ENCODE data around the gene GABRG3.

The GABRG3 gene

DNA sequence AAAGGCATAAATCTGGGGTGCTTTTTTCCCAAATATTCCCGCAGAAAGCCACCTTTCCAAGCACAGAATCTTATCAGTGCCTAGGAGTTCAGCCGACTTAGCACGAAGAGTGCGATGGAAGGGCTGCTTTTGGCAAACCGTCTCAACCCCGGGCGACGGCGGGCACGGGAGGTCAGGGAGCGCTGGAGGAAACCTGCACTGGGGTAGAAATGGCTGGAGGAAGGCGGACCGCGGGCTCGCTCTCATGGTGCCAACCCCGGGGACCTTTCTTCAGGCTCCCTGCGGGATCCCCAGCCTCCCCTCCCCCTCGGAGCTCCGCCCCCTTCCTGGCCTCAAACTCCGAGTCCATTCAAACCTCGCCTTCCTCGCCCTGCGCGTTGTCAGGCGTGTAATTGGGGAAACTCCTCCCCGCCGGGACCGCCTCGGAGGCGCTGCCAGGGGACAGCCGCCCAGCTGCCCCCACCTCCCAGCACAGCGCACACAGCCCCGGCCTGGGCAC lies at the start of gene GABRG3:
GABRG3 (plus strand) TSS at position 470 of the 499 bp plus-strand sequence.
- H3K36me3 Mint-ChIP-seq (ENCODE audit: low read depth) = no peaks in the 10 kb centered on the region
- H3K4me3 Mint-ChIP-seq = no peak within 1 kb of the TSS
- no peak within 1 kb of the TSS for H3K27ac Mint-ChIP-seq
- H3K9me3 Mint-ChIP-seq = no peaks in the 10 kb centered on the region
- intact Hi-C loops (cut with micrococcal nuclease) = no loop called here
- no peaks in the 10 kb centered on the region for H3K4me1 Mint-ChIP-seq (ENCODE audit: low read depth)
- peaks cover 37% of the 10 kb centered on the region for H3K27me3 Mint-ChIP-seq

- H3K36me3 Mint-ChIP-seq (ENCODE audit: low read depth) = no peaks in the 10 kb centered on the region
- intact Hi-C loops (cut with micrococcal nuclease) = no loop called here
- H3K4me3 Mint-ChIP-seq = no peak overlapping the region
- no peak overlapping the region for H3K27ac Mint-ChIP-seq
- no peaks in the 10 kb centered on the region for H3K4me1 Mint-ChIP-seq (ENCODE audit: low read depth)
- no peaks in the 10 kb centered on the region for H3K9me3 Mint-ChIP-seq
- H3K27me3 Mint-ChIP-seq = no peaks in the 10 kb centered on the region
These were observed 49.5 kb upstream of the GABRG3 start for GRCh38 chr15:26921433-26921832.

DNA sequence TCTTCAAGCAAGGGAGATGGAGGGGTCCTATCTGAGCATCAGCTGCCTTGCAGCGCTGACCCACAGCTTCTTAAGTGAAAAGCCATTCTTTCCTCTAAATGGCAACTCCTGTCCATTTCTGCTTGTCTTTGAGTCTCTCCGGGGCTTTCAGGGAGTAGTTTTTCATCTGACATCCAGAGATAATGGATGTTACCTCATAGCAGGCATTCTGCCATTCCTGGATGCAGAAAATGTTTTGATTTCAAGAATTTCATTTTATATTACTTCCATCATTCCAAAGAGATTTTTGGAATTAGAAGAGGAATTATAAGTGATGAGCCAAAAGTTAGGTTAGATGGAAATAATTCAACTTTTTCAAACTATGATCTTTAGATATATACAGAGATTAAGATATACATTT lies 44.9 kb upstream of the GABRG3 start:
- H3K27me3 Mint-ChIP-seq = no peaks in the 10 kb centered on the region
- H3K4me3 Mint-ChIP-seq = no peak overlapping the region
- no peaks in the 10 kb centered on the region for H3K36me3 Mint-ChIP-seq (ENCODE audit: low read depth)
- no peaks in the 10 kb centered on the region for H3K4me1 Mint-ChIP-seq (ENCODE audit: low read depth)
- peaks cover 8% of the 10 kb centered on the region for H3K9me3 Mint-ChIP-seq
- no peak overlapping the region for H3K27ac Mint-ChIP-seq
- intact Hi-C loops (cut with micrococcal nuclease) = no loop called here

GRCh38 chr15:26928051-26928450 lies 42.9 kb upstream of the GABRG3 start:
- intact Hi-C loops (cut with micrococcal nuclease) = no loop called here
- Mint-ChIP-seq H3K4me1 (ENCODE audit: low read depth) (no peaks in the 10 kb centered on the region), H3K36me3 (ENCODE audit: low read depth) (no peaks in the 10 kb centered on the region), H3K27ac (no peak overlapping the region), H3K27me3 (no peaks in the 10 kb centered on the region), H3K9me3 (peaks cover 21% of the 10 kb centered on the region), H3K4me3 (no peak overlapping the region)

DNA sequence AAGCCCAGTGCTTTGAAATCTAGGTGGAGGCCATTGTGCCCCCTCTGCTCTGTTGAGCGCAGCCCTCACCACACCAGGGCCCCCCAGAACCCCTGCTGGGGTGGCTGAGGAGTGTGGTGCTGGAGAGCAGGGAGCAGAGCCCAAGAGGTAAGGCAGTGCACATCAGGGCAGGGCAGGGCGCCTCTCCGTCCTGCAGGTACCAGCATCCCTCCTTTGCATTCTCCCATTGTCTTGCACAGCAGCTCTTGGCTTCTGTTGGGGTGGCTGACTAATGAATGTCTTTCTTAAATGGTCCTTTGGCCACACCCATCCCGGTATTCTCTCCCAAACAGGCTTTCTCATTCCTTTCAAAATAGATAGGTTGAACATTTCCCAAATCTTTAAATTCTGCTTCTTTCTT lies 41.4 kb upstream of the GABRG3 start:
- no peaks in the 10 kb centered on the region for H3K4me1 Mint-ChIP-seq (ENCODE audit: low read depth)
- peaks cover 27% of the 10 kb centered on the region for H3K9me3 Mint-ChIP-seq
- H3K4me3 Mint-ChIP-seq = no peak overlapping the region
- H3K36me3 Mint-ChIP-seq (ENCODE audit: low read depth) = no peaks in the 10 kb centered on the region
- H3K27me3 Mint-ChIP-seq = no peaks in the 10 kb centered on the region
- intact Hi-C loops (cut with micrococcal nuclease) = no loop called here
- no peak overlapping the region for H3K27ac Mint-ChIP-seq

GRCh38 chr15:26934848-26935247 lies 36.1 kb upstream of the GABRG3 start:
- Mint-ChIP-seq H3K4me3 (no peak overlapping the region), H3K9me3 (peaks cover 27% of the 10 kb centered on the region), H3K4me1 (ENCODE audit: low read depth) (no peaks in the 10 kb centered on the region), H3K27ac (no peak overlapping the region), H3K36me3 (ENCODE audit: low read depth) (no peaks in the 10 kb centered on the region), H3K27me3 (no peaks in the 10 kb centered on the region)
- intact Hi-C loops (cut with micrococcal nuclease) = no loop called here

- intact Hi-C loops (cut with micrococcal nuclease) = no loop called here
- H3K4me3 Mint-ChIP-seq = no peak overlapping the region
- H3K4me1 Mint-ChIP-seq (ENCODE audit: low read depth) = no peaks in the 10 kb centered on the region
- H3K36me3 Mint-ChIP-seq (ENCODE audit: low read depth) = no peaks in the 10 kb centered on the region
- H3K9me3 Mint-ChIP-seq = peaks cover 22% of the 10 kb centered on the region
- no peaks in the 10 kb centered on the region for H3K27me3 Mint-ChIP-seq
- H3K27ac Mint-ChIP-seq = no peak overlapping the region
These were observed 35.7 kb upstream of the GABRG3 start for GRCh38 chr15:26935322-26935721.

DNA sequence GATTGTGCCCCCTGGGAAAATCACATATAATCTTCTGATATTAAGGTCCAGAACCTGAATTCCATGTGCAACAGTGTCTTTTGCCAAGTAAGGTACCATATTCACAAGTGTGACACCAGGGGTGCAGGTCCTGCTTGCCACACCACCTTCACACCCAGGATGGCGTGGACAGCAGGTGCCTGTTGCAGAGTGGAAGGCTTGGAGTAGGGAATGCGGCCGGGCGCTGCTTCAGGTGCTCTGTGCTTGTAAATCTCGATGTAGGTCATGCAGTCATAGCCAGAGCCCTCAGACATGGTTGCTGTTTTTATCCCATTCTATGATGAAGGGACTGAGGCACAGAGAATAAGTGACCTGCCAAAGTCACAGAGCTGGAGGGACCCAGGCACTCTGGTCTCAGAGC lies 34.5 kb upstream of the GABRG3 start:
- intact Hi-C loops (cut with micrococcal nuclease) = no loop called here
- Mint-ChIP-seq H3K27ac (no peak overlapping the region), H3K9me3 (peaks cover 16% of the 10 kb centered on the region), H3K4me3 (no peak overlapping the region), H3K36me3 (ENCODE audit: low read depth) (no peaks in the 10 kb centered on the region), H3K27me3 (no peaks in the 10 kb centered on the region), H3K4me1 (ENCODE audit: low read depth) (no peaks in the 10 kb centered on the region)

GRCh38 chr15:26937134-26937533 lies 33.8 kb upstream of the GABRG3 start:
- Mint-ChIP-seq H3K4me1 (ENCODE audit: low read depth) (no peaks in the 10 kb centered on the region), H3K36me3 (ENCODE audit: low read depth) (no peaks in the 10 kb centered on the region), H3K27ac (no peak overlapping the region), H3K9me3 (peaks cover 11% of the 10 kb centered on the region), H3K4me3 (no peak overlapping the region), H3K27me3 (no peaks in the 10 kb centered on the region)
- intact Hi-C loops (cut with micrococcal nuclease) = no loop called here

- intact Hi-C loops (cut with micrococcal nuclease) = no loop called here
- no peaks in the 10 kb centered on the region for H3K27me3 Mint-ChIP-seq
- H3K4me1 Mint-ChIP-seq (ENCODE audit: low read depth) = no peaks in the 10 kb centered on the region
- no peaks in the 10 kb centered on the region for H3K36me3 Mint-ChIP-seq (ENCODE audit: low read depth)
- H3K9me3 Mint-ChIP-seq = no peaks in the 10 kb centered on the region
- H3K4me3 Mint-ChIP-seq = no peak overlapping the region
- H3K27ac Mint-ChIP-seq = no peak overlapping the region
These were observed 31.6 kb upstream of the GABRG3 start for GRCh38 chr15:26939398-26939797.

- Mint-ChIP-seq H3K4me3 (no peak overlapping the region), H3K4me1 (ENCODE audit: low read depth) (no peaks in the 10 kb centered on the region), H3K27me3 (no peaks in the 10 kb centered on the region), H3K9me3 (no peaks in the 10 kb centered on the region), H3K36me3 (ENCODE audit: low read depth) (no peaks in the 10 kb centered on the region), H3K27ac (no peak overlapping the region)
- intact Hi-C loops (cut with micrococcal nuclease) = no loop called here
These were observed 29.5 kb upstream of the GABRG3 start for GRCh38 chr15:26941489-26941888.

DNA sequence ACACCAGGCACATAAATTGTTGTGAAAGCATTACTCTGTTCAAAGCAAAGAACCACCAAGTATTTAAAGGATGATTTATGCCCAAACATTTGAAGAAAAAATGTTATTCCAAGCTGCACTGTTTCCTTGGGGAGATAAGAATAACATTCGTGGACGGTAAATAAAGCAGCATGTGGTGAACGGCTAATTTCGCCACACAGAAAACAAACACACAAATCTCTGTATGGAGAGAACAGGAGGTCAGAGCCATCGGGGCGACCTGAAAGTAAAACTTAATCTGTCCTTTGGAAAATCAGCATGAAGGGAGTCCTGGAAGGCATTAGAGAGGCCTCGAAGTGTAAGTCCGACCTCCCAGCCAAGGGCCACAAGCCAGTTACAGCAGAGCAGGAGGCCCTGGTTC lies 27.1 kb upstream of the GABRG3 start:
- no peak overlapping the region for H3K4me3 Mint-ChIP-seq
- intact Hi-C loops (cut with micrococcal nuclease) = no loop called here
- no peaks in the 10 kb centered on the region for H3K36me3 Mint-ChIP-seq (ENCODE audit: low read depth)
- no peak overlapping the region for H3K27ac Mint-ChIP-seq
- no peaks in the 10 kb centered on the region for H3K27me3 Mint-ChIP-seq
- no peaks in the 10 kb centered on the region for H3K9me3 Mint-ChIP-seq
- H3K4me1 Mint-ChIP-seq (ENCODE audit: low read depth) = no peaks in the 10 kb centered on the region

DNA sequence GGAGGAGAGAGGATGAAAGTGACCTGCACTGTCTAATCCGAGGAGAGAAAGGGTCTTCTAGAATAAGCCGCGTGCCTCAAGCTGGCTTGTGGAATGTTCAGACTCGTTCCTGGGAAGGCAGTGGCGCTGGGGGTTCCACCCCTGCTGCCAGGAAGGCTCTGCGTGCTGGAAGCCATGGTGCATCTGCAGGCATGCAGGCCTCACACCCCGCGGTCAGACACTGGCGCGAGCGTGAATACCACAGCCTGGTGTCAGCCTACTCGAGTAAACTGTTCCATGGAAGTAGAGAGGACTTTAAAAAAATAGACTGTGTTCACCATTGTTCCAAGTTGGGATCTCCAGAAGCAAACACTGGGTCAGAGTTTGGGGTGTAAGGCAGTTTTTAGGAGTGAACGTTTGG lies 25.9 kb upstream of the GABRG3 start:
- Mint-ChIP-seq H3K9me3 (no peaks in the 10 kb centered on the region), H3K27ac (no peak overlapping the region), H3K27me3 (no peaks in the 10 kb centered on the region), H3K36me3 (ENCODE audit: low read depth) (no peaks in the 10 kb centered on the region), H3K4me3 (no peak overlapping the region), H3K4me1 (ENCODE audit: low read depth) (no peaks in the 10 kb centered on the region)
- intact Hi-C loops (cut with micrococcal nuclease) = no loop called here

DNA sequence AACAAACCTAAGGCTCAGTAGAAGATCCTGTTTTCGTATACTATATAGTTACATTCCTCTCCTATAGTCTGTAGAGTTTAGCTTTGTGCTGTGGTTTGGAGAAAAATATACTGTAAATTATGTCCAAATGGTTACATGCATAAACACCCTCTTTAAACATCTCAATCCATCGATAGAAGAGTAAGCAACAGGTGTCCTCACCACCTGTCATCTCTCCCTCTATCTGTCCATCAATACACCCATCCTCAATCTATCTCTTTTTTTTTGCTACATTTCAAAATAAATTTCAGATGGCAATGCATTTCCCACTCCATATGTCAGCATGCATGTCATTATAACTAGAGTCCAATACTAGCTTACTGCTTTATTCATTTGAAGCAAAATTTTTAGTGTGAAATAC lies 21.0 kb upstream of the GABRG3 start:
- Mint-ChIP-seq H3K27me3 (no peaks in the 10 kb centered on the region), H3K4me3 (no peak overlapping the region), H3K9me3 (peaks cover 27% of the 10 kb centered on the region), H3K4me1 (ENCODE audit: low read depth) (no peaks in the 10 kb centered on the region), H3K36me3 (ENCODE audit: low read depth) (no peaks in the 10 kb centered on the region), H3K27ac (no peak overlapping the region)
- intact Hi-C loops (cut with micrococcal nuclease) = no loop called here

GRCh38 chr15:26954403-26954802 lies 16.6 kb upstream of the GABRG3 start:
- H3K9me3 Mint-ChIP-seq = peaks cover 32% of the 10 kb centered on the region
- no peaks in the 10 kb centered on the region for H3K4me1 Mint-ChIP-seq (ENCODE audit: low read depth)
- H3K27me3 Mint-ChIP-seq = no peaks in the 10 kb centered on the region
- no peak overlapping the region for H3K4me3 Mint-ChIP-seq
- intact Hi-C loops (cut with micrococcal nuclease) = no loop called here
- H3K27ac Mint-ChIP-seq = no peak overlapping the region
- no peaks in the 10 kb centered on the region for H3K36me3 Mint-ChIP-seq (ENCODE audit: low read depth)
